Measurements from ENCODE around the gene HCN3. TPM values are rescaled to one million over a fixed set of nuclear protein-coding genes. Genes with fewer than 3 reads are reported as not detected.
A peak's percentile ranks its signal among the peaks of the same experiment; 100 is the strongest.

HCN3 gene
- total RNA-seq, 1 experiment from 2014 or later, result 11.3 TPM

DNA sequence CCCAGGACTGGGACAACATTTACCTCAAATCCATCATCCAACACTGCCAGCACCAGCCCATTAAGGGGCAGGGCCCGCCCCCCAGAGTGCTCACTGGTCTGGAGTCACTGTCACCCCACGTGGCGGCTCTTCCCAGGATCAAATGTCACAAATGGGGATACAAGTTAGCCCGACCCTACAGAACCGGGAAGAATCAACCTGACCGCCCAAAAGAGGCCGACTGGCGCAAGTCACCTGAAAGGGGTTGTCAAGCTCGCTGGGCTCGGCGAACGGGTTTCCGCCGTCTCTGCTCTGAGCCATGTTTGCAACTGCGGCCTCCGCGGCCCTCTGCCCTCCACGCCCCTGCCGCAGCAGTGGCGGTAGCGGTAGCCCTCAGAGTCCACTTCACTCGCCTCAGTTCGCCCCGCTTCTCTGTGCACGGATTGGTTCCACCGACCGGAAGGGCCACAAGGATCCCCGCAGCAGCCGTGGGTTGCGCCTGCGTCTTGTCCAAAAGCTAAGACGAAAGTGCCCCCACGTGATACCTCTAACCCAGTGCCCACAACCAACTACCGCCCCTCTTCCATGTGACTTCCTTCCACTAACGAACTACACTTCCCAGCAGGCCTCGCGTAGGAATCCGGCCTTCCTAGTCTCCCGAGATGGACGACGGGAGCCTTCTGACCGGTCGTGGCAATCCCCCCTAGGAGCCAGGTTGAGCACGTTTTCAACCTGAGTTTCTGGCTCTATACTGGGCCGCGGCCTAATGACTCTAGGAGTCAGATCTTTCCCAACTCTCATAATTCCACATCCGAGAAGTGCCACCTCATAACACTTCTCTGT is 15.2 kb upstream of the HCN3 start, which contains the start of gene SCAMP3:
Gene SCAMP3 (minus strand): TSS at position 509 of the 822 bp plus-strand sequence. CDS start 209 bp downstream, at position 300.
- Histone ChIP-seq H3K27ac (ENCODE audit: low read depth, low read length, poor library complexity, severe bottlenecking) (peak within 1 kb of the TSS; percentile 81), H3K4me3 (ENCODE audit: low read depth, low read length, poor library complexity, severe bottlenecking) (peak within 1 kb of the TSS; percentile 69), H3K9me3 (ENCODE audit: low read depth, low read length, poor library complexity, severe bottlenecking) (no peaks in the 10 kb centered on the region), H3K4me1 (ENCODE audit: insufficient read depth, low read length, poor library complexity, severe bottlenecking) (peaks cover 2% of the 10 kb centered on the region), H3K27me3 (replicated peaks; ENCODE audit: insufficient read depth, low read depth, low read length, poor library complexity) (no peaks in the 10 kb centered on the region), H3K36me3 (ENCODE audit: insufficient read depth, low read length, poor library complexity, severe bottlenecking) (peaks cover 61% of the 10 kb centered on the region)
- ChIA-PET CTCF (interaction anchor here (0.5 to 1.9 kb wide), 3 partner anchors 11 to 333 kb away, joined by 3 to 12 read pairs (median 6); no protein-coding TSS in a partner anchor), POLR2A (ENCODE audit: low non-redundant PET) (no interaction called here)
- no peak for TF ChIP-seq EZH2 (IDR thresholded peaks at IDR 0.05; ENCODE audit: borderline replicate concordance, low read depth, low read length, poor library complexity, severe bottlenecking)
- TF ChIP-seq, protein P1, sequence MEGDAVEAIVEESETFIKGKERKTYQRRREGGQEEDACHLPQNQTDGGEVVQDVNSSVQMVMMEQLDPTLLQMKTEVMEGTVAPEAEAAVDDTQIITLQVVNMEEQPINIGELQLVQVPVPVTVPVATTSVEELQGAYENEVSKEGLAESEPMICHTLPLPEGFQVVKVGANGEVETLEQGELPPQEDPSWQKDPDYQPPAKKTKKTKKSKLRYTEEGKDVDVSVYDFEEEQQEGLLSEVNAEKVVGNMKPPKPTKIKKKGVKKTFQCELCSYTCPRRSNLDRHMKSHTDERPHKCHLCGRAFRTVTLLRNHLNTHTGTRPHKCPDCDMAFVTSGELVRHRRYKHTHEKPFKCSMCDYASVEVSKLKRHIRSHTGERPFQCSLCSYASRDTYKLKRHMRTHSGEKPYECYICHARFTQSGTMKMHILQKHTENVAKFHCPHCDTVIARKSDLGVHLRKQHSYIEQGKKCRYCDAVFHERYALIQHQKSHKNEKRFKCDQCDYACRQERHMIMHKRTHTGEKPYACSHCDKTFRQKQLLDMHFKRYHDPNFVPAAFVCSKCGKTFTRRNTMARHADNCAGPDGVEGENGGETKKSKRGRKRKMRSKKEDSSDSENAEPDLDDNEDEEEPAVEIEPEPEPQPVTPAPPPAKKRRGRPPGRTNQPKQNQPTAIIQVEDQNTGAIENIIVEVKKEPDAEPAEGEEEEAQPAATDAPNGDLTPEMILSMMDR (conservative IDR thresholded peaks at IDR 0.05; ENCODE audit: low read depth, low read length), result peak; percentile 4; the same call in 1 of the 2 replicates
- intact Hi-C loops (cut with micrococcal nuclease; ENCODE audit: unreplicated experiment), result no loop called here
- TSS peak; percentile 36 for BruUV-seq (replicated peaks)
- peak; percentile 98 for DNase-seq (ENCODE audit: low spot score)

DNA sequence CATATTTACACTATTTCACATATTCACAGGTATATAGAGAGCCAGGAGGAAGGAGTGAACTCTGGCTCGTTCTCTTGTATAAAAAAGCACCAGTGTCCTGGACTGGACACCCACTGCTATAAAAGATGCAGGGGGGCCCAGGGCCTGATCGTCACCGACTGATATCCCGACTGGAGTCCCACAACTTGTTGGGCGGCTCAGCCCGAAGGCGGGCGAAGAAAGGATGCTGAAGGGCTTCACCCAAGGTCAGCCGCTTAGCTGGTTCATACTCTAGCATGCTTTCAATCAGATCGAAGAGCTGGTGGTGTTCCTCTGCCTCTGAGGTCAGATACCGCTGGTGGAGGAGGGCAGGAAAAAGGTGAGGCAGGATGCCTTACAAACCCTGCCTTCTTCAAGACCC is 14.2 kb upstream of the HCN3 start:
- no peak for DNase-seq (ENCODE audit: low spot score)
- intact Hi-C loops (cut with micrococcal nuclease; ENCODE audit: unreplicated experiment), result no loop called here
- CTCF ChIA-PET, result interaction anchor here (0.7 kb wide), 1 partner anchor 14 kb away, joined by 4 read pairs; the partner anchor contains the start of gene HCN3
- Histone ChIP-seq H3K27ac (ENCODE audit: low read depth, low read length, poor library complexity, severe bottlenecking) (peak overlapping the region; percentile 42), H3K36me3 (ENCODE audit: insufficient read depth, low read length, poor library complexity, severe bottlenecking) (peaks cover 71% of the 10 kb centered on the region), H3K4me1 (ENCODE audit: insufficient read depth, low read length, poor library complexity, severe bottlenecking) (peaks cover 2% of the 10 kb centered on the region), H3K27me3 (replicated peaks; ENCODE audit: insufficient read depth, low read depth, low read length, poor library complexity) (no peaks in the 10 kb centered on the region), H3K9me3 (ENCODE audit: low read depth, low read length, poor library complexity, severe bottlenecking) (no peaks in the 10 kb centered on the region), H3K4me3 (ENCODE audit: low read depth, low read length, poor library complexity, severe bottlenecking) (no peak overlapping the region)
- no peak for TF ChIP-seq EZH2 (IDR thresholded peaks at IDR 0.05; ENCODE audit: borderline replicate concordance, low read depth, low read length, poor library complexity, severe bottlenecking)
- TF ChIP-seq, protein P1 (conservative IDR thresholded peaks at IDR 0.05; ENCODE audit: low read depth, low read length), result no peak
- no TSS peak for BruUV-seq (replicated peaks)
- POLR2A ChIA-PET (ENCODE audit: low non-redundant PET), result no interaction called here

GRCh38 chr1:155266553-155266952 is 10.7 kb upstream of the HCN3 start:
- no peaks in the 10 kb centered on the region for H3K27me3 ChIP-seq (replicated peaks; ENCODE audit: insufficient read depth, low read depth, low read length, poor library complexity)
- no peak overlapping the region for H3K4me3 ChIP-seq (ENCODE audit: low read depth, low read length, poor library complexity, severe bottlenecking)
- intact Hi-C loops (cut with micrococcal nuclease; ENCODE audit: unreplicated experiment), result no loop called here
- CTCF ChIA-PET, result no interaction called here
- DNase-seq (ENCODE audit: low spot score), result no peak
- no TSS peak for BruUV-seq (replicated peaks)
- POLR2A ChIA-PET (ENCODE audit: low non-redundant PET), result no interaction called here
- peaks cover 3% of the 10 kb centered on the region for H3K4me1 ChIP-seq (ENCODE audit: insufficient read depth, low read length, poor library complexity, severe bottlenecking)
- H3K36me3 ChIP-seq (ENCODE audit: insufficient read depth, low read length, poor library complexity, severe bottlenecking), result peaks cover 86% of the 10 kb centered on the region
- TF ChIP-seq EZH2 (IDR thresholded peaks at IDR 0.05; ENCODE audit: borderline replicate concordance, low read depth, low read length, poor library complexity, severe bottlenecking), result no peak
- TF ChIP-seq, protein P1 (conservative IDR thresholded peaks at IDR 0.05; ENCODE audit: low read depth, low read length), result no peak
- peak overlapping the region; percentile 38 for H3K27ac ChIP-seq (ENCODE audit: low read depth, low read length, poor library complexity, severe bottlenecking)
- H3K9me3 ChIP-seq (ENCODE audit: low read depth, low read length, poor library complexity, severe bottlenecking), result no peaks in the 10 kb centered on the region
